Brain microvascular endothelial cell (primary cell): ENCODE data around the gene ABL1.

Source experiments
- DNase-seq: peaks from one replicate; pipeline ENCODE4 v3.0.0-alpha.2; 2020
- H3K27ac ChIP-seq: fragments of 250-450 bp; sonication (Bioruptor Pico); 2 replicates; pipeline ENCODE4 v1.5.1; 2020; ENCODE audit warnings: mild to moderate bottlenecking, moderate library complexity
- H3K27me3 ChIP-seq: fragments of 250-450 bp; sonication (Bioruptor Pico); replicated peaks from 2 replicates; pipeline ENCODE4 v1.5.1; 2020; ENCODE audit warnings: mild to moderate bottlenecking
- H3K36me3 ChIP-seq: fragments of 250-450 bp; sonication (Bioruptor Pico); replicated peaks from 2 replicates; pipeline ENCODE4 v1.5.1; 2020; ENCODE audit warnings: mild to moderate bottlenecking
- H3K4me3 ChIP-seq: 2 replicates; pipeline ENCODE4 v1.5.1; 2011; ENCODE audit warnings: low read depth, mild to moderate bottlenecking, control low read depth, low read length, moderate library complexity
- in situ Hi-C: cut with HindIII; loops from 2 replicates; pipeline ENCODE4 v1.10.0; 2017; ENCODE audit warnings: low sequenced_read_pairs, low pct_ligation_motif_present
- TF ChIP-seq, protein P1 (sequence below): IDR thresholded peaks from 2 replicates; pipeline ENCODE4 v1.5.1; 2011; ENCODE audit warnings: low read depth, mild to moderate bottlenecking, moderate library complexity, low read length, control low read depth, inconsistent platforms; ENCODE audit errors: missing control alignments

The ABL1 gene

DNA sequence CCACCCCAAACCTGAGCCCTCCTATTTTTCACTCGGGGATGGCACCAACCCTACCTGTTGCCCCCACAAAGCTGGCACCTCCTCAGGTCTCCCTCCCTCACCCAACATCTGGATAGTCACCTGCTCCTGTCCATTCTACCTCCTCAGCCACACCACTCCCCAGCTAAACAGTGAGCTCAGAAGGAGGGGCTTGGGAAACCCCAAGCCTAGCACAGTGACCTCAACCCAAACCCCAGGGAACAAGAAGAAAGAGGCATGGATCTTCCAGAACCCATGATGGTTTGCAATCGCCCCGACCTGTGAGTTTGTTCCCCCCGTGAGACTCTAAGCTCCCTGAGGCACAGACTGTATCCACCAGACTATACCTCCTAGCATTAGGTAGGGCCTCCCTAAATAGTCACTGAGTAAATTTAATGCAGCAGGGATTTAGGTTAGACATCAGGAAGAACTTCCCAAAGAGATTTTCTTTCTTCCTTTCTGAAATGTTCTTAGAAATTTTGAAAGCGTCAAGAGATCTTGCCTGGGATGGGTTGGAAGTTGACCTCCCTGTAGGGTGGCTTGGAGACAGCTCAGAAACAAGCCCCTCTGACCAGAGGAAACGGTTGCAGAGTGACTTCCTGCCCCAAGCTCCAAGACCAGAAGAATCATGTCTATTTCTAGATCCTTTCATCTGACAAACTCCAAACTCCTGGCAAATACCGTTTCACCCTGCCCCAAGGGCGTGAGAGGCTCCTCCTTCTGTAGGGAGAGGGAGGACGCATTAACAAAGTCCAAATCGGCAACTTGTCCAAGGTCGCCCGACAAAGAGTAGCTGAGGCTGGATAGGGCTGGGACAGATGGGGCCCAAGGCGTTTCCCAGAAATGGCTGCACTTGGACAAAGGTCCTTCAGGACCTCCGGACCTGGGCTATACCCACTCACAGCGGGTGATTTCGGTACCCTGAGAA, 99.9 kb downstream of the ABL1 start:
- no peak overlapping the region for H3K27ac ChIP-seq
- H3K36me3 ChIP-seq: no peaks in the 10 kb centered on the region
- TF ChIP-seq, protein P1, sequence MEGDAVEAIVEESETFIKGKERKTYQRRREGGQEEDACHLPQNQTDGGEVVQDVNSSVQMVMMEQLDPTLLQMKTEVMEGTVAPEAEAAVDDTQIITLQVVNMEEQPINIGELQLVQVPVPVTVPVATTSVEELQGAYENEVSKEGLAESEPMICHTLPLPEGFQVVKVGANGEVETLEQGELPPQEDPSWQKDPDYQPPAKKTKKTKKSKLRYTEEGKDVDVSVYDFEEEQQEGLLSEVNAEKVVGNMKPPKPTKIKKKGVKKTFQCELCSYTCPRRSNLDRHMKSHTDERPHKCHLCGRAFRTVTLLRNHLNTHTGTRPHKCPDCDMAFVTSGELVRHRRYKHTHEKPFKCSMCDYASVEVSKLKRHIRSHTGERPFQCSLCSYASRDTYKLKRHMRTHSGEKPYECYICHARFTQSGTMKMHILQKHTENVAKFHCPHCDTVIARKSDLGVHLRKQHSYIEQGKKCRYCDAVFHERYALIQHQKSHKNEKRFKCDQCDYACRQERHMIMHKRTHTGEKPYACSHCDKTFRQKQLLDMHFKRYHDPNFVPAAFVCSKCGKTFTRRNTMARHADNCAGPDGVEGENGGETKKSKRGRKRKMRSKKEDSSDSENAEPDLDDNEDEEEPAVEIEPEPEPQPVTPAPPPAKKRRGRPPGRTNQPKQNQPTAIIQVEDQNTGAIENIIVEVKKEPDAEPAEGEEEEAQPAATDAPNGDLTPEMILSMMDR: no peak
- in situ Hi-C loops: no loop called here
- H3K27me3 ChIP-seq: peaks cover 46% of the 10 kb centered on the region
- H3K4me3 ChIP-seq: no peak overlapping the region
- no peak for DNase-seq

DNA sequence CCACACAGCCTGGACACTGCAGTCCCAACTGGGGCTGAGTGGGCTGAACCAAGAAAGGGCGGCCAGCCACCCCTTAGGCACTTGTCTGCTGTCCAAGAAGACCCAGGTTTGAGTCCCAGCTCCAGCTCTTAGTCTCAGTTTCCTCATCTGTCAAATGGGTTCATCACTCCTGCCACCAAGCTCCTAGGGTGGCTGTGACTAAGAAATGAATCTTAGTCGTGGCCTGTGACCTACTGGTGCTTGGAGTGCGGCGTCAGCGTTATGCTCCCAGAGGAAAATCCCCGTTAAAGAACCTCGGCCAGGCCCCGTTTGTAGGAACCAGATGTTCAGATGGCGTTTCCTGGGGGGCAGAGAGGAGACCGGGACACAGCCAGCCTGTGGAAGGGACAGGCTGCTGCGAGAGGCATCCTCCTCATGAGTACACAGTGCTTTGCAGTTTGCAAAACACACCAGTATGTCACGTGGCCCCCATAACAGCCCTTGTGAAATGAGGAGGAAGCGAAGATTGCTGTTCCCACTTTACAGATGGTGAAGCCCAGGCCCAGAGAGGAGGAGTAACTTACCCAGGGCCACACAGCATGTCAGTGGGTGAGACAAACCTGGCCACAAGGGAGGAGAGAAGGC, 100.7 kb downstream of the ABL1 start:
- Histone ChIP-seq H3K36me3 (no peaks in the 10 kb centered on the region), H3K27ac (peak overlapping the region; percentile 3), H3K27me3 (peaks cover 54% of the 10 kb centered on the region), H3K4me3 (no peak overlapping the region)
- TF ChIP-seq, protein P1: no peak
- DNase-seq: no peak
- in situ Hi-C loops: no loop called here

DNA sequence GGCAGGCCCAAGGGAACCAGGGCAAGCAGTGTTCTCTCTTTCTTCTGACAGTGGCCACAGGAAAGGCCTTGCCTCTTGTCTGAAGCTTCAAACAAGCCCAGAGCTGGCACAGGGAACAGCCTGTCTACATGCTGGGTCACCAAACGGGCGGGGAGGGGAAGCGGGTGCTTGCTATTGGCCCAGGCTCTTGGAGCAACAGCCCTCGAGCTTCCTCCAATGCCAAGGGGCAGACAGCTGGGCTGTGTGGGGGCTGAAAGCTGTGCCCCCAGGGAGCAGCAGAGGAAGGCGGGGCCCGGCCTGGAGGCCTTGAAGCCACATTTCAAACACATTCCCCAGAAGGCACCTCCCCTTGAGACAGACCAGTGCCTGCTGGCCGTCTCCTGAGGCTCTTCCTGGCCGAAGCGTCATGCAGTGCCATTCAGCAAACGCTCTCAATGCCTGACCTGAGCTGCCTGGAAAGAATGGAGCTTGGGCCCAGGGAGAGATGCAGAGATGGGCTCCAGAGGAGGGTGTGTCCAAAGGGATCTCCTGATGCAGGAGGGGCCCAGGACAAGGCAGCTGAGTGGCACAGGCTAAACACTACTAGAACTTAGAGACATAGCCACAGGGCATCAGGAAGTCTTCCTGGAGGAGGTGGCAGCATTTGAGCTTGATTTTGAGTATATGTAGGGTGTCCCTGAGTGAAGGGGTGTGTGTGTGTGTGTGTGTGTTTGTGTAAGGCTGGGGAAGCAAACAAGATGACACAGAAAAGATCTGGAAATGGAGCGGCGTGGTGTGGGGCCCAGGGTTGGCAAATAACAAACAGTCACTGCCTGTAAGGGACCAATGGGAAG, 101.4 kb downstream of the ABL1 start:
- in situ Hi-C loops: no loop called here
- peak overlapping the region; percentile 3 for H3K27ac ChIP-seq
- H3K27me3 ChIP-seq: peaks cover 61% of the 10 kb centered on the region
- H3K4me3 ChIP-seq: no peak overlapping the region
- TF ChIP-seq, protein P1: no peak
- peak; percentile 39 for DNase-seq
- H3K36me3 ChIP-seq: no peaks in the 10 kb centered on the region
